H9 (cell line): ENCODE data around the gene CSMD2. TPM values are rescaled to one million over a fixed set of nuclear protein-coding genes. Genes with fewer than 3 reads are reported as not detected.

Experiments used
- DNase-seq: peaks from one replicate; pipeline ENCODE4 v3.0.0-alpha.2; 2017
- H2AFZ ChIP-seq: one replicate; pipeline ENCODE4 v1.6.1; 2013; ENCODE audit warnings: mild to moderate bottlenecking, low read length, control low read depth, moderate library complexity
- H2AK5ac ChIP-seq: 2 replicates; pipeline ENCODE4 v1.6.1; 2013; ENCODE audit warnings: low read length, control low read depth, mixed read lengths; ENCODE audit not compliant: insufficient read length
- H2BK120ac ChIP-seq: one replicate; pipeline ENCODE4 v1.6.1; 2013; ENCODE audit warnings: low read depth, mild to moderate bottlenecking, low read length, control low read depth, inconsistent platforms; ENCODE audit not compliant: poor library complexity, severe bottlenecking
- H2BK12ac ChIP-seq: 2 replicates; pipeline ENCODE4 v1.6.1; 2013; ENCODE audit warnings: low read length, control low read depth, mixed read lengths, low read depth; ENCODE audit not compliant: insufficient read length
- H2BK15ac ChIP-seq: 2 replicates; pipeline ENCODE4 v1.6.1; 2013; ENCODE audit warnings: low read depth, low read length, control low read depth
- H2BK20ac ChIP-seq: one replicate; pipeline ENCODE4 v1.6.1; 2013; ENCODE audit warnings: low read depth, mild to moderate bottlenecking, low read length, control low read depth, inconsistent platforms; ENCODE audit not compliant: poor library complexity, severe bottlenecking
- H2BK5ac ChIP-seq: 2 replicates; pipeline ENCODE4 v1.6.1; 2013; ENCODE audit warnings: low read length, control low read depth, mixed read lengths; ENCODE audit not compliant: insufficient read length
- H3K14ac ChIP-seq: 2 replicates; pipeline ENCODE4 v1.6.1; 2013; ENCODE audit warnings: low read length, control low read depth; ENCODE audit not compliant: insufficient read depth
- H3K18ac ChIP-seq: 2 replicates; pipeline ENCODE4 v1.6.1; 2013; ENCODE audit warnings: low read depth, mild to moderate bottlenecking, mixed read lengths, low read length, control low read depth; ENCODE audit not compliant: insufficient read length
- H3K23ac ChIP-seq: 2 replicates; pipeline ENCODE4 v1.6.1; 2013; ENCODE audit warnings: low read length, control low read depth, mixed read lengths, low read depth; ENCODE audit not compliant: insufficient read length
- H3K23me2 ChIP-seq: 2 replicates; pipeline ENCODE4 v1.6.1; 2013; ENCODE audit warnings: low read depth, mild to moderate bottlenecking, mixed read lengths, low read length, control low read depth; ENCODE audit not compliant: insufficient read length, poor library complexity, severe bottlenecking
- H3K27ac ChIP-seq: 2 replicates; pipeline ENCODE4 v1.5.1; 2013; ENCODE audit warnings: low read length, control low read depth, mixed read lengths, low read depth; ENCODE audit not compliant: insufficient read length
- H3K27me3 ChIP-seq: 2 replicates; pipeline ENCODE4 v1.6.1; 2013; ENCODE audit warnings: low read length, control low read depth, inconsistent platforms; ENCODE audit not compliant: insufficient read depth
- H3K4ac ChIP-seq: 2 replicates; pipeline ENCODE4 v1.6.1; 2013; ENCODE audit warnings: low read depth, mild to moderate bottlenecking, control low read depth, inconsistent platforms, low read length, moderate library complexity
- H3K4me1 ChIP-seq: 2 replicates; pipeline ENCODE4 v1.6.1; 2013; ENCODE audit warnings: low read length, control low read depth, inconsistent platforms; ENCODE audit not compliant: insufficient read depth
- H3K4me2 ChIP-seq: 2 replicates; pipeline ENCODE4 v1.6.1; 2013; ENCODE audit warnings: low read length, control low read depth, mixed read lengths; ENCODE audit not compliant: insufficient read length, insufficient read depth
- H3K56ac ChIP-seq: 2 replicates; pipeline ENCODE4 v1.6.1; 2013; ENCODE audit warnings: low read depth, mild to moderate bottlenecking, mixed read lengths, low read length, control low read depth; ENCODE audit not compliant: insufficient read length
- H3K79me1 ChIP-seq: 2 replicates; pipeline ENCODE4 v1.6.1; 2013; ENCODE audit warnings: low read depth, mild to moderate bottlenecking, moderate library complexity, low read length, control low read depth, inconsistent platforms; ENCODE audit not compliant: insufficient read depth, poor library complexity, severe bottlenecking
- H3K79me2 ChIP-seq: 2 replicates; pipeline ENCODE4 v1.6.1; 2013; ENCODE audit warnings: low read length, control low read depth, inconsistent platforms; ENCODE audit not compliant: insufficient read depth
- H3K9ac ChIP-seq: 2 replicates; pipeline ENCODE4 v1.6.1; 2013; ENCODE audit warnings: low read length, control low read depth, mixed read lengths; ENCODE audit not compliant: insufficient read length; ENCODE audit errors: extremely low read depth
- H3K9me3 ChIP-seq: one replicate; pipeline ENCODE4 v1.6.1; 2013; ENCODE audit warnings: low read depth, low read length, inconsistent platforms; ENCODE audit not compliant: control insufficient read depth
- H3T11ph ChIP-seq: one replicate; pipeline ENCODE4 v1.6.1; 2013; ENCODE audit warnings: mild to moderate bottlenecking, low read length, control low read depth, inconsistent platforms
- H4K20me1 ChIP-seq: one replicate; pipeline ENCODE4 v1.6.1; 2013; ENCODE audit not compliant: control insufficient read depth, insufficient read length, insufficient read depth
- H4K5ac ChIP-seq: 2 replicates; pipeline ENCODE4 v1.6.1; 2013; ENCODE audit warnings: low read depth, mild to moderate bottlenecking, mixed read lengths, low read length, control low read depth; ENCODE audit not compliant: insufficient read length
- H4K8ac ChIP-seq: replicated peaks from 2 replicates; pipeline ENCODE4 v1.6.1; 2013; ENCODE audit warnings: low read length, control low read depth, mixed read lengths, low read depth; ENCODE audit not compliant: insufficient read length
- H4K91ac ChIP-seq: 2 replicates; pipeline ENCODE4 v1.6.1; 2013; ENCODE audit warnings: low read depth, mild to moderate bottlenecking, moderate library complexity, mixed read lengths, low read length, control low read depth; ENCODE audit not compliant: insufficient read length
- H3K27ac Mint-ChIP-seq, 3 experiments: 2 replicates in 2 of 3; 3 replicates in 1 of 3; pipeline ENCODE4 v1.8.0; 2020 to 2021; ENCODE audit warnings: mixed read lengths in 3 of 3, mild to moderate bottlenecking in 1 of 3, moderate library complexity in 1 of 3
- H3K27me3 Mint-ChIP-seq: 2 replicates; pipeline ENCODE4 v1.8.0; 2021; ENCODE audit warnings: low read depth, mild to moderate bottlenecking, moderate library complexity, mixed read lengths
- H3K36me3 Mint-ChIP-seq, 3 experiments: 2 replicates in 2 of 3; 3 replicates in 1 of 3; pipeline ENCODE4 v1.8.0; 2020 to 2021; ENCODE audit warnings: low read depth in 3 of 3, mixed read lengths in 3 of 3; ENCODE audit not compliant: insufficient read depth in 1 of 3
- H3K4me1 Mint-ChIP-seq, 2 experiments: 2 replicates each; pipeline ENCODE4 v1.8.0; 2020; ENCODE audit warnings: mixed read lengths in 2 of 2
- H3K4me3 Mint-ChIP-seq, 2 experiments: 2 replicates in 1 of 2; 3 replicates in 1 of 2; pipeline ENCODE4 v1.8.0; 2020 to 2021; ENCODE audit warnings: mild to moderate bottlenecking in 2 of 2, mixed read lengths in 2 of 2, moderate library complexity in 1 of 2
- H3K9me3 Mint-ChIP-seq, 2 experiments: 2 replicates in 1 of 2; 3 replicates in 1 of 2; pipeline ENCODE4 v1.8.0; 2020; ENCODE audit warnings: mild to moderate bottlenecking in 2 of 2, mixed read lengths in 2 of 2, moderate library complexity in 1 of 2
- WGBS: extraction: QIAGEN DNeasy Blood & Tissue Kit; methylation state at CpG from one replicate; pipeline ENCODE4 v1.1.7; 2013; ENCODE audit warnings: missing lambda C conversion rate, low lambda C conversion rate, mixed read lengths; ENCODE audit not compliant: insufficient read length; ENCODE audit errors: extremely low coverage; 5-methylcytosine and 5-hydroxymethylcytosine counted together
- total RNA-seq: library from RNA; stranded (reverse); gene quantifications from 2 replicates; pipeline ENCODE4 v1.2.1, GENCODE V29; 2021
- TF ChIP-seq, protein P1 (sequence below): fragments of 200-600 bp; sonication (generic); conservative IDR thresholded peaks from 3 replicates; pipeline ENCODE4 v1.8.0; 2021; ENCODE audit warnings: antibody characterized with exemption, mild to moderate bottlenecking

The CSMD2 gene
- total RNA-seq, 1 experiment from 2014 or later = 6.4 TPM

DNA sequence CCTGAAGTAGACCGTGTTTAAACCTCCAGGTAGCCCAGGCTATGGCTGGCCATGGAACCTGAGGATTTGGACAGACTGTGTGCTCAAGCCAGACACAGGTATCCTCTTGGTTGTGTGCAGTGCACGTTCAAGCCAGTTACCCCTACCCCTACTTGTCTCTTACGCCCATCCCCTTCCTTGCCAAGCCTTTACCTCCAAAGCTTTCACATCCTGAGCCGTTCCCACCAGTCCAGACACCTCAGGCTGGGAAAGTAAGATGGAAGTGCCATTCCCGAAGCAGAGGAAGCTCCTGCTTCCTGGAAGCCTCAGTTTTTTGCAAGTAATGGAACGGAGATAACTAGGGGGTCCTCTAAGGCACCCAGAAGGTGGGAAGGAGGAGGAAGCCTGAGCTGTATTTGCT, 342.6 kb downstream of the CSMD2 start:
- Histone ChIP-seq H3K79me2 (no peaks in the 10 kb centered on the region), H3T11ph (no peak overlapping the region), H4K91ac (no peak overlapping the region), H3K4ac (no peak overlapping the region), H3K23ac (no peak overlapping the region), H3K18ac (no peak overlapping the region), H4K8ac (no peak overlapping the region), H3K23me2 (no peaks in the 10 kb centered on the region), H3K79me1 (no peaks in the 10 kb centered on the region), H3K4me1 (no peaks in the 10 kb centered on the region), H3K27ac (no peak overlapping the region), H4K20me1 (no peaks in the 10 kb centered on the region), H4K5ac (no peak overlapping the region), H2BK20ac (no peak overlapping the region), H3K27me3 (no peaks in the 10 kb centered on the region), H3K4me2 (no peak overlapping the region), H2BK15ac (no peak overlapping the region), H3K9me3 (no peaks in the 10 kb centered on the region), H2BK120ac (no peak overlapping the region), H2AFZ (no peak overlapping the region), H3K56ac (no peak overlapping the region), H2AK5ac (no peak overlapping the region), H2BK12ac (no peak overlapping the region), H2BK5ac (no peak overlapping the region), H3K14ac (no peak overlapping the region; the same call in 1 of the 2 replicates), H3K9ac (no peak overlapping the region)
- 0 out of 7 replicates have a peak overlapping the region, but pooled peaks of 1 of the 3 experiments have one; percentile 69 for H3K27ac Mint-ChIP-seq
- no peaks in the 10 kb centered on the region; a peak in 2 of 5 replicates for H3K9me3 Mint-ChIP-seq
- TF ChIP-seq, protein P1, sequence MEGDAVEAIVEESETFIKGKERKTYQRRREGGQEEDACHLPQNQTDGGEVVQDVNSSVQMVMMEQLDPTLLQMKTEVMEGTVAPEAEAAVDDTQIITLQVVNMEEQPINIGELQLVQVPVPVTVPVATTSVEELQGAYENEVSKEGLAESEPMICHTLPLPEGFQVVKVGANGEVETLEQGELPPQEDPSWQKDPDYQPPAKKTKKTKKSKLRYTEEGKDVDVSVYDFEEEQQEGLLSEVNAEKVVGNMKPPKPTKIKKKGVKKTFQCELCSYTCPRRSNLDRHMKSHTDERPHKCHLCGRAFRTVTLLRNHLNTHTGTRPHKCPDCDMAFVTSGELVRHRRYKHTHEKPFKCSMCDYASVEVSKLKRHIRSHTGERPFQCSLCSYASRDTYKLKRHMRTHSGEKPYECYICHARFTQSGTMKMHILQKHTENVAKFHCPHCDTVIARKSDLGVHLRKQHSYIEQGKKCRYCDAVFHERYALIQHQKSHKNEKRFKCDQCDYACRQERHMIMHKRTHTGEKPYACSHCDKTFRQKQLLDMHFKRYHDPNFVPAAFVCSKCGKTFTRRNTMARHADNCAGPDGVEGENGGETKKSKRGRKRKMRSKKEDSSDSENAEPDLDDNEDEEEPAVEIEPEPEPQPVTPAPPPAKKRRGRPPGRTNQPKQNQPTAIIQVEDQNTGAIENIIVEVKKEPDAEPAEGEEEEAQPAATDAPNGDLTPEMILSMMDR = no peak
- H3K36me3 Mint-ChIP-seq = peaks cover 5 to 12% (median 8%) of the 10 kb centered on the region in 3 experiments; a peak in 6 of 7 replicates
- no CpG with 5 or more reads among the region's 6 CpGs for WGBS
- H3K4me1 Mint-ChIP-seq = peaks cover 0 to 2% of the 10 kb centered on the region in 2 experiments; a peak in 1 of 4 replicates
- peaks cover 1% of the 10 kb centered on the region; the same call in 1 of the 2 replicates for H3K27me3 Mint-ChIP-seq
- DNase-seq = no peak
- no peak overlapping the region for H3K4me3 Mint-ChIP-seq
